H1 (cell line): ENCODE data around the gene RRM1. TPM values are rescaled to one million over a fixed set of nuclear protein-coding genes. Genes with fewer than 3 reads are reported as not detected.

Source experiments
- BACH1 ChIP-seq: IDR thresholded peaks from 2 replicates; pipeline ENCODE4 v1.6.1; 2012; ENCODE audit warnings: low read length, improper control_type of control experiment
- CTBP2 ChIP-seq: IDR thresholded peaks from 2 replicates; pipeline ENCODE4 v1.7.0; 2011; ENCODE audit warnings: borderline replicate concordance, mild to moderate bottlenecking, moderate library complexity, mixed read lengths, low read length; ENCODE audit not compliant: insufficient read depth, insufficient read length
- CTCF ChIP-seq, 3 experiments: IDR thresholded peaks; 1 replicate in 2 of 3; 2 replicates in 1 of 3; pipeline versions ENCODE4 v1.5.1 to v1.6.1; 2011; ENCODE audit warnings: low read length in 3 of 3, mild to moderate bottlenecking in 3 of 3, inconsistent platforms in 2 of 3, low read depth in 1 of 3, moderate library complexity in 1 of 3; ENCODE audit not compliant: insufficient read depth in 1 of 3; ENCODE audit errors: control extremely low read depth in 1 of 3
- GABPA ChIP-seq: IDR thresholded peaks from 2 replicates; pipeline ENCODE4 v1.6.1; 2011; ENCODE audit warnings: mild to moderate bottlenecking, low read length, moderate library complexity, borderline replicate concordance; ENCODE audit not compliant: insufficient read depth
- JUND ChIP-seq: IDR thresholded peaks from 2 replicates; pipeline ENCODE4 v1.6.1; 2011; ENCODE audit warnings: mild to moderate bottlenecking, improper control_type of control experiment, low read length
- KDM1A ChIP-seq: fragments of 200-600, 300-600 bp; sonication (generic); IDR thresholded peaks from 2 replicates; pipeline ENCODE4 v1.7.1; 2016; ENCODE audit warnings: mild to moderate bottlenecking, low read length, borderline replicate concordance
- MAX ChIP-seq: IDR thresholded peaks from 2 replicates; pipeline ENCODE4 v1.6.1; 2012; ENCODE audit warnings: inconsistent platforms
- NANOG ChIP-seq: IDR thresholded peaks from 2 replicates; pipeline ENCODE4 v1.6.1; 2011; ENCODE audit warnings: low read length, low read depth, mild to moderate bottlenecking, inconsistent platforms; ENCODE audit not compliant: insufficient read depth, poor library complexity, severe bottlenecking
- RBBP5 ChIP-seq: IDR thresholded peaks from 2 replicates; pipeline ENCODE4 v1.7.1; 2012; ENCODE audit warnings: low read depth, mild to moderate bottlenecking, inconsistent platforms, low read length, moderate library complexity, borderline replicate concordance
- SAP30 ChIP-seq: fragments of 300-600 bp; sonication (generic); IDR thresholded peaks from 2 replicates; pipeline ENCODE4 v1.7.1; 2012; ENCODE audit warnings: low read length, moderate library complexity, mild to moderate bottlenecking, inconsistent platforms; ENCODE audit not compliant: insufficient read depth, insufficient replicate concordance
- SIX5 ChIP-seq: IDR thresholded peaks from 2 replicates; pipeline ENCODE4 v1.6.1; 2011; ENCODE audit warnings: mild to moderate bottlenecking, low read depth, low read length
- SP1 ChIP-seq: IDR thresholded peaks from 2 replicates; pipeline ENCODE4 v1.6.1; 2011; ENCODE audit warnings: low read depth, low read length
- SP2 ChIP-seq: IDR thresholded peaks from 2 replicates; pipeline ENCODE4 v1.6.1; 2012; ENCODE audit warnings: mild to moderate bottlenecking, low read length, inconsistent platforms
- TAF7 ChIP-seq: optimal IDR thresholded peaks from 2 replicates; pipeline ENCODE3; 2011; ENCODE audit warnings: low read depth, mild to moderate bottlenecking, inconsistent platforms, low read length, moderate library complexity, borderline replicate concordance
- USF2 ChIP-seq: IDR thresholded peaks from 2 replicates; pipeline ENCODE4 v1.6.1; 2011; ENCODE audit warnings: low read length, improper control_type of control experiment
- polyA plus RNA-seq, 7 experiments: library from polyadenylated mRNA; depleted of rRNA in 3 of 7; stranded (reverse) in 5 of 7; unstranded in 2 of 7; fragments of >200 nt in 5 of 7; fragments of 200-250 nt in 2 of 7; gene quantifications; 1 replicate in 5 of 7; 2 replicates in 1 of 7; 4 replicates in 1 of 7; pipeline versions ENCODE4 v1.2.1 to v1.2.3, GENCODE V29; 2011 to 2013; ENCODE audit warnings: missing spikeins in 2 of 7, mixed read lengths in 2 of 7
- total RNA-seq: library from RNA; stranded (reverse); fragmentation: NEBNext Ultra II Directional; extraction: Animal tissue kit (Norgen Biotek cat#: 25700); gene quantifications from 2 replicates; pipeline ENCODE4 v1.2.1, GENCODE V29; 2021

The RRM1 gene
- total and polyA plus RNA-seq, 2 of the 8 experiments (the other 6 are each of a cell fraction or from before 2014, with no cell fraction given), result 63.6 to 126 TPM

GRCh38 chr11:4181782-4182721, 87.5 kb downstream of the RRM1 start (continued):
- peak; percentile 30 for TF ChIP-seq TAF7
- no peak for TF ChIP-seq SP2
- TF ChIP-seq CTBP2, result no peak
- TF ChIP-seq MAX, result peak; percentile 73
- peak; percentile 78 to 88 (median 86) for TF ChIP-seq CTCF (IDR thresholded peaks at IDR 0.05; ENCODE audit: control extremely low read depth in 1 of 3, insufficient read depth in 1 of 3, low read depth in 1 of 3, low read length in 3 of 3)
- TF ChIP-seq BACH1, result no peak
- no peak for TF ChIP-seq GABPA
- no peak for TF ChIP-seq SAP30
- TF ChIP-seq SIX5, result no peak
- no peak for TF ChIP-seq JUND
- peak; percentile 64; the same call in 1 of the 2 replicates for TF ChIP-seq KDM1A
- TF ChIP-seq SP1, result no peak
- no peak for TF ChIP-seq RBBP5
- TF ChIP-seq NANOG, result no peak
- no peak for TF ChIP-seq USF2
